ENCODE results near the gene IGF2BP1. TPM values are rescaled to one million over a fixed set of nuclear protein-coding genes. Genes with fewer than 3 reads are reported as not detected.
"Not testable (repeated sequence)": the region's sequence is repeated elsewhere in the genome, so short reads cannot be mapped to it uniquely, and the experiment has no call there.

Gene IGF2BP1
- total RNA-seq, 4 donors from 2014 or later: not detected

DNA sequence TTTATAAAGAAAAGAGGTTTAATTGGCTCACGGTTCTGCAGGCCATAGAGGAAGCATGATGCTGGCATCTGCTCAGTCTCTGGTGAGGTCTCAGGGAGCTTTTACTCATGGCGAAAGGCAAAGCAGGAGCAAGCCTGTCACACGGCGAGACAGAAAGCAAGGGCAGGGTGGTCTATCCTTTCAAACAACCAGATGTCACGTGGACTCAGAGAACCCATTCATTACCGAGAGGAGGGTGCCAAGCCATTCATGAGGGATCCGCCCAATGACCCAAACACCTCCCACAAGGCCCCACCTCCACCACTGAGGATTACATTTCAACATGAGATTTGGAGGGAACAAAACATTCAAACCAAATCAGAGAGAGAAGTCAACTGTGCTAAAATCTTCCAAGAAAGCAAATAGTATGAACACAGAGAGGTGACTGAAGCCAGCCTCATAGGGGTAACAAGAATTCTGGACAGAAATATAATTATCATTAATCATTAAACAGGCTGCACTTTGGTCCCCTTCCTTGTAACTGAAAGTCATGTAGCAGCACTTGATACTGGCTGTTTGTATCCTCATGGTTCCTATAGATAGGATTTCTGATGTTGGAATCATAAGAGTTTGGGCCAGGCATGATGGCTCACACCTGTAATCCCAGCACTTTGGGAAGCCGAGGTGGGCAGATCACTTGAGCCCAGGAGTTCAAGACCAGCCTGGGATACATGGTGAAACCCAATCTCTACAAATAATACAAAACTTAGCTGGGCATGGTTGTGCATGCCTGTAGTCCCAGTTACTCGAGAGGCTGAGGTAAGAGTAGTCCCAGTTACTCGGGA lies 82.9 kb downstream of the IGF2BP1 start:
- no peak for DNase-seq (ENCODE audit: low spot score in 2 of 2)
- WGBS, 2 donors: 81 to 83% methylated on average over 10 of the region's 10 CpGs
- intact Hi-C loops (cut with DNase I; ENCODE audit: low total_unique reads): no loop called here
- no peak overlapping the region for H3K4me3 ChIP-seq (ENCODE audit: low read depth, poor library complexity, severe bottlenecking)
- no peak for TF ChIP-seq POLR2A (IDR thresholded peaks at IDR 0.05)
- TF ChIP-seq, protein P1, sequence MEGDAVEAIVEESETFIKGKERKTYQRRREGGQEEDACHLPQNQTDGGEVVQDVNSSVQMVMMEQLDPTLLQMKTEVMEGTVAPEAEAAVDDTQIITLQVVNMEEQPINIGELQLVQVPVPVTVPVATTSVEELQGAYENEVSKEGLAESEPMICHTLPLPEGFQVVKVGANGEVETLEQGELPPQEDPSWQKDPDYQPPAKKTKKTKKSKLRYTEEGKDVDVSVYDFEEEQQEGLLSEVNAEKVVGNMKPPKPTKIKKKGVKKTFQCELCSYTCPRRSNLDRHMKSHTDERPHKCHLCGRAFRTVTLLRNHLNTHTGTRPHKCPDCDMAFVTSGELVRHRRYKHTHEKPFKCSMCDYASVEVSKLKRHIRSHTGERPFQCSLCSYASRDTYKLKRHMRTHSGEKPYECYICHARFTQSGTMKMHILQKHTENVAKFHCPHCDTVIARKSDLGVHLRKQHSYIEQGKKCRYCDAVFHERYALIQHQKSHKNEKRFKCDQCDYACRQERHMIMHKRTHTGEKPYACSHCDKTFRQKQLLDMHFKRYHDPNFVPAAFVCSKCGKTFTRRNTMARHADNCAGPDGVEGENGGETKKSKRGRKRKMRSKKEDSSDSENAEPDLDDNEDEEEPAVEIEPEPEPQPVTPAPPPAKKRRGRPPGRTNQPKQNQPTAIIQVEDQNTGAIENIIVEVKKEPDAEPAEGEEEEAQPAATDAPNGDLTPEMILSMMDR (IDR thresholded peaks at IDR 0.05): no peak

DNA sequence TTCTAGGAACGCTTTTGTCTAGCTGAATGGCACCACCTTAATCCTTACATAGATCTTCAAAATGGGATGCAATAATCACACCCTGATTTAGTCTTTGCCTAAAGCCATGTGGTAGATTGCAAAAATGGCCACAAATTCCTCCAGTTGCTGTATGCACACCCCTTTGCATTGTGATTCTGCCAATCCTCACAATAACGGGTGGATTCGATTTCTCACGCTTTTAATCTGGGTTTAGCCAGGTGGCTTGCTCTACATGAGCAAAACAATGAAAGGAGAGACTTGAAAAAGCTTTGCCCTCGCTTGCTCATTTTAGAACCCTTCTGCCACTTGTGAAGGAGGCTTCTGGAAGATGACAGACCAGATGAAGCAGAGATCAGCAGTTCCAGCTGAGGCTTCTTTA lies 85.0 kb downstream of the IGF2BP1 start:
- H3K4me3 ChIP-seq (ENCODE audit: low read depth, poor library complexity, severe bottlenecking): no peak overlapping the region
- no peak for TF ChIP-seq POLR2A (IDR thresholded peaks at IDR 0.05)
- TF ChIP-seq, protein P1 (IDR thresholded peaks at IDR 0.05): no peak
- no peak for DNase-seq (ENCODE audit: low spot score in 2 of 2)
- WGBS, 2 donors: 75 to 78% methylated on average over 5 of the region's 5 CpGs
- intact Hi-C loops (cut with DNase I; ENCODE audit: low total_unique reads): no loop called here

DNA sequence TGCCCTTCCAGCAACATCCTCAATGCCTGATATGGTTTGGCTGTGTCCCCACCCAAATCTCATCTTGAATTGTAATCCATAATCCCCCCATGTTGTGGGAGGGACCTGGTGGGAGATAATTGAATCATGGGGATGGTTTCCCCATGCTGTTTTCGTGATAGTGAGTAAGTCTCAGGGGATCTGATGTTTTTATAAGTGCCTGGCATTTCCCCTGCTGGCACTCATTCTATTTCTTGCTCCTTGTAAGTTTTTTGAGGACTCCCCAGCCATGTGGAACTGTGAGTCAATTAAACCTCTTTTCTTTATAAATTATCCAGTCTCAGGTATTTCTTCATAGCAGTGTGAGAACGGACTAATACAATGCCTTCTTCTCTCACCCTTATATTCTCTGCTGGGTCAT lies 87.9 kb downstream of the IGF2BP1 start:
- DNase-seq (ENCODE audit: low spot score in 2 of 2); H3K4me3 ChIP-seq (ENCODE audit: low read depth, poor library complexity, severe bottlenecking); intact Hi-C loops (cut with DNase I; ENCODE audit: low total_unique reads): not testable (repeated sequence)
- 59 to 60% methylated on average over 2 of the region's 2 CpGs for WGBS, 2 donors

DNA sequence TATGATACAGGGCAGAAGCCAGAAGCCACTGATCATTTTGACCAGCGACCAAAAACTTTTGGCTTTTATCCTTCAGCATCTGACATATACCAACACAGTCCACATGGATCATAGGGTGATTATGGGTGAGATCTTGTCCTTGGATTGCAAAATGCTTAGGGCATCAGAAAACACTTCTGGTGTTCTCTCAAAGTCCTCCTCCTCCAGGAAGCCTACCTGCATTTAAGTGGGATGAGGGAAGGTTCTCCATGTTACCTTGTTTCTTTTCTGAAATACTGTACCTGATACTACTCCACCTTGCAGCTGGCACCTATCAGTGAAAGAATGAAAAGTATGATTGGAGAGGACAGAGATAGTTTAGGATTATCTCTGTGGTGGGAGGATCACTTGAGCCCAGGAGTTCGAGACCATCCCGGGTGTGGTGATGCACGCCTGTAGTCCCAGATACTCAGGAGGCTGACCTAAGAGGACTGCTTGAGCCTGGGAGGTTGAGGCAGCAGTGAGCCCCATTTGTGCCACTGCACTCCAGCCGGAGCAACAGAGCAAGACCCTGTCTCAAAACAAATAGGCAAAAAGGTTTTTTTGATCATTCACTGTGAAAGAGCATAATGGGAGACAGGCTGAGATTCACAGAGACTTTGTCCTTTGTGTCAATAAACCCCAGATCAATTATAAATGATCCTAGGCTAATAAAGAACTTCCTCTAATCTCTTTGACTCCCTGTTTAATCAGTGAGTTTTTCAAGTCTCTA lies 88.6 kb downstream of the IGF2BP1 start:
- TF ChIP-seq POLR2A (IDR thresholded peaks at IDR 0.05): no peak
- TF ChIP-seq, protein P1 (IDR thresholded peaks at IDR 0.05): no peak
- intact Hi-C loops (cut with DNase I; ENCODE audit: low total_unique reads): no loop called here
- WGBS, 2 donors: 85 to 87% methylated on average over 5 of the region's 5 CpGs
- no peak overlapping the region for H3K4me3 ChIP-seq (ENCODE audit: low read depth, poor library complexity, severe bottlenecking)
- no peak for DNase-seq (ENCODE audit: low spot score in 2 of 2)

DNA sequence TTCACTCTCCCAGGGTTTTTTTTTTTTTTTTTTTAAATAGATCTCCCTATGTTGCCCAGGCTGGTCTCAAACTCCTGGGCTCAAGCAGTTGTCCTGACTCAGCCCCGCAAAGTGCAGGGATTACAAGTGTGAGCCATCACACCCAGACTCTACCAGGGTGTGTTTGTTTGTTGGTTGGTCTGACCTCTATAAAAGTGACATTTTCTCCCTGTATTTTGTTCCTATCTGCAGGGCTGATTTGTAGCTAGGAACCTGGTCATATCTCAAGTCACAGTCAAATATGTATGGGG lies 89.1 kb downstream of the IGF2BP1 start:
- no peak for DNase-seq (ENCODE audit: low spot score in 2 of 2)
- H3K4me3 ChIP-seq (ENCODE audit: low read depth, poor library complexity, severe bottlenecking): no peak overlapping the region
- WGBS, 2 donors: 68 to 71% methylated on average over 1 of the region's 1 CpG
- TF ChIP-seq, protein P1 (IDR thresholded peaks at IDR 0.05): no peak
- no peak for TF ChIP-seq POLR2A (IDR thresholded peaks at IDR 0.05)
- intact Hi-C loops (cut with DNase I; ENCODE audit: low total_unique reads): no loop called here

DNA sequence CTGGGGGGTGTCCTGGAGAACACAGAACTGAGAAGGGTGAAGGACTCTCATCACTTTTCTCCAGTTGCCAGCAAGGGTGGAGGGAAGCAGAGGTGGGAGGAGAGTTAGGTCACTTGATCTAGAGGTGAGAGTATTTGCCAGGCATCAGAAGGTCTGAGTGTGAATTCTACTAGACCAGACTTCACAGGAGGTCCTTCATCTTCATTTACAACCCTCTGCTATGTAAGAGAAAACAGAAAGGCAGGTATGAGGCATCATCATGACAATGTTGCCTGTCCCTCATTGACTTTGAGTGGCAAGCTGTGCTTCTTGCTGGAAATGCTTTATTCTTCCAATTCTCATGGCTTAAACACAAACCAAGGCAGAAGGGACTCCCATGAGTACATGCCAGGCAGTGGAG lies 89.5 kb downstream of the IGF2BP1 start:
- no peak for TF ChIP-seq POLR2A (IDR thresholded peaks at IDR 0.05)
- TF ChIP-seq, protein P1 (IDR thresholded peaks at IDR 0.05): no peak
- DNase-seq (ENCODE audit: low spot score in 2 of 2): no peak
- intact Hi-C loops (cut with DNase I; ENCODE audit: low total_unique reads): no loop called here
- no peak overlapping the region for H3K4me3 ChIP-seq (ENCODE audit: low read depth, poor library complexity, severe bottlenecking)
